PC-3 (cell line): ENCODE data around the gene PFN4.

Experiments
- EZH2 ChIP-seq: fragments of 300-600 bp; sonication (generic); IDR thresholded peaks from one replicate; pipeline ENCODE4 v1.6.1; 2017; ENCODE audit warnings: antibody characterized with exemption, mild to moderate bottlenecking, low read length; ENCODE audit not compliant: unreplicated experiment
- TF ChIP-seq, protein P1 (sequence below): fragments of 300-600 bp; sonication (generic); conservative IDR thresholded peaks from 2 replicates; pipeline ENCODE4 v1.5.1; 2017; ENCODE audit warnings: antibody characterized with exemption, low read depth, mild to moderate bottlenecking, low read length

- TF ChIP-seq, protein P1, sequence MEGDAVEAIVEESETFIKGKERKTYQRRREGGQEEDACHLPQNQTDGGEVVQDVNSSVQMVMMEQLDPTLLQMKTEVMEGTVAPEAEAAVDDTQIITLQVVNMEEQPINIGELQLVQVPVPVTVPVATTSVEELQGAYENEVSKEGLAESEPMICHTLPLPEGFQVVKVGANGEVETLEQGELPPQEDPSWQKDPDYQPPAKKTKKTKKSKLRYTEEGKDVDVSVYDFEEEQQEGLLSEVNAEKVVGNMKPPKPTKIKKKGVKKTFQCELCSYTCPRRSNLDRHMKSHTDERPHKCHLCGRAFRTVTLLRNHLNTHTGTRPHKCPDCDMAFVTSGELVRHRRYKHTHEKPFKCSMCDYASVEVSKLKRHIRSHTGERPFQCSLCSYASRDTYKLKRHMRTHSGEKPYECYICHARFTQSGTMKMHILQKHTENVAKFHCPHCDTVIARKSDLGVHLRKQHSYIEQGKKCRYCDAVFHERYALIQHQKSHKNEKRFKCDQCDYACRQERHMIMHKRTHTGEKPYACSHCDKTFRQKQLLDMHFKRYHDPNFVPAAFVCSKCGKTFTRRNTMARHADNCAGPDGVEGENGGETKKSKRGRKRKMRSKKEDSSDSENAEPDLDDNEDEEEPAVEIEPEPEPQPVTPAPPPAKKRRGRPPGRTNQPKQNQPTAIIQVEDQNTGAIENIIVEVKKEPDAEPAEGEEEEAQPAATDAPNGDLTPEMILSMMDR, result no peak
- TF ChIP-seq EZH2, result no peak
Measured at GRCh38 chr2:24104110-24104650, 19.0 kb downstream of the PFN4 start.
